Subcutaneous adipose tissue (tissue), 4 donors: Measurements from ENCODE around the gene IFITM1. TPM values are rescaled to one million over a fixed set of nuclear protein-coding genes. Genes with fewer than 3 reads are reported as not detected.

Experiments used
- CTCF ChIP-seq: fragments of 450-650 bp; IDR thresholded peaks from one replicate; pipeline ENCODE4 v1.5.1; 2016; ENCODE audit warnings: low read depth, mild to moderate bottlenecking, control low read depth, antibody characterized with exemption, moderate library complexity
- total RNA-seq, 4 donors: library from RNA; depleted of rRNA; stranded (reverse); fragments of >200 nt; gene quantifications; one replicate each; pipeline ENCODE4 v1.1.0, GENCODE V29; 2016

IFITM1 gene
- total RNA-seq = 100 to 1,000 TPM; 123 to 199 (median 149) TPM

- TF ChIP-seq CTCF = no peak
Observed at GRCh38 chr11:313787-314553, at the start of gene IFITM1. Gene IFITM1, plus strand, starts transcription at chr11:314040. Its CDS starts 131 bp downstream, at chr11:314171.

DNA sequence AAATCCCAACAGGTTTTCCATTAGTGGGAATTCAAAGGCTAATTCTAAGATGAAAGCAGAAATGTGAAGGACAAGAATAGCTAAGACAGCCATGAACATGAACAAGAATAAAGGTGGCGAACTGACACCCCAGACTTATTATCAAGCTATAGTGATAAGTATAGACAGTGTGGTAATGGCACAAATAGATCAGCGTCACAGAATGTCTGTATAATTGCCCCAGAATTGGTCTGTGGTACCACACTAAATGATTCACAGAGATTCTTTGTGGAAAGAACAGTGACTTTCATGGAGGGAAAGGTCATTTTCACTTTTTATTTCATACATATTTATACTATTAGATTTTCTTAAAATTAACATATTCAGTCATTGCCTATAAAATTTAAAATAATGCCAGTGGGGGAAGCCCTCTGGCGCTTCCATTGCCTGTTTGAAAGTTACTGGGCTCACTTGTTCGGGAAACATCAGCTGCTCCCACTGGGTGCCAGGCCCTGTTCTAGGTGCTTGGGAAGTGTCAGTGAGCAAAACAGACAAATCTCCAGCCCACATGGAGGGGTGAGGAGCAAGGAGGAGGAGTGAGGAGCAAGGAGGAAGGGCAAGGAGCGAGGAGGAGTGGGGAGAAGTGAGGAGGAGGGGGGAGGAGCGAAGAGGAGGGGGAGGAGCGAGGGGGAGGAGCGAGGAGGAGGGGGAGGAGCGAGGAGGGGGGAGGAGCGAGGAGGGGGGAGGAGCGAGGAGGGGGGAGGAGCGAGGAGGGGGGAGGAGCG is 47.0 kb upstream of the IFITM1 start:
- no peak for TF ChIP-seq CTCF

- no peak for TF ChIP-seq CTCF
Observed at GRCh38 chr11:267491-267994, 46.3 kb upstream of the IFITM1 start.

- no peak for TF ChIP-seq CTCF
Observed at GRCh38 chr11:269146-269890, 44.5 kb upstream of the IFITM1 start.

DNA sequence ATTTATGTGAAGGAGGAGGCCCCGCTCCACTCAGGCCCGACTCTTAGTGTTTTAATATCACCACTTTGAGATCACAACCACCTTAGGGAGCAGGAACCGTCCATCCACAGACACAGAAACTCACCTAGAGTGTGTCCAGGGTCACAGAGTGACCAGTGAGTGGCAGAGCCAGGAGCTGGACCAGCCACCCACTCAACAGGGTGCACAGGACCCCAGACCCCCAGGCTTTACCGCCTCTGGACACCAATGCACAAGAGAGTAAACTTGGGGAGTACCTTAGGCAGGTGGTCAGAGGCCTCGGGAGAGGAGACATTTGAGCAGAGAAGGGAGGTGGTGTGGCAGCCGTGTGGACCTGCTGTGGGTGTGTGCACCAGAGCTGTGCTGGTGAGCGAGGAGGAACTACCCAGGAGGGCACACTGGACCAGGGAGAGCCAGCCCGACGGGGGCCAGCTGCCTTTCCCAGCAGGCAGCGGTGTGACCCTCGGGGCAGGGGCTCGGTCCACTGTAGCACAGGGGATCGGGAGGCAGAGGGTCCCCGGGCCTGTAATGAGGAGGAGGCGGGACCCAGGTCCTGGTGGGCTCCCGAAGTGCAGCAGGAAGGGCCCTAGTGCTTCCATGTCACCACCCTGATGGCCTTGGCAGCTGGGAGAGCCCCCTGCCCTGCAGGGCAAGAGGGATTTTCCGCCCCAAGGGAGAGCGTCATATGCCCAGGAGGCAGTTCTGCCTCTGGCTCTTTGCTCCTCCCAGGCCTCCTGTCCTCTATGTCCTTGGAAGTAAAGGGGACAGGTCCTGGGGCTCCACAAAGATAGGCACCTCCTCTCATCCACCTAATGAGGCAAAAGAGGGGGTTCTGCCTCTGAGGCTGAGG is 43.2 kb upstream of the IFITM1 start:
- no peak for TF ChIP-seq CTCF

DNA sequence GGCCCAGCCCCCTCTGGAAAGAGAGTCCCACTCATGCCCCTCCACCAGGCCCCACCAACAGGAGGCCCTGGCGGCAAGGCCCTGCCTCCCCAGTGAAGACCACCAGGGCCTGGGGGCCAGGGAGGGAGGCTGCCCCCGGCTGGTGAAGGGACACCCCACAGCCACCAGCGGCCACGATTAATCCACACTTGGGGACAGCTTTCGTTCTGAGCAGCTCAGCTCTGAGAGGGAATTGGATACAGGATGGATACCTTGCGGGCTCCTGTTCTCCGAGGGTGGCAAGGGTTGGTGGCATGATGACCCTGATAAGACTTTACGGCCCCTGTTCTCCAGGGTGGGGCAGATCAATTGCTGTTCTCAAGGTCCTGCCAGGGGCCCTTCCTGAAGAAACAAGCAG is 42.5 kb upstream of the IFITM1 start:
- TF ChIP-seq CTCF = no peak
